H1 (cell line): Measurements from ENCODE around the gene ZNF280B. TPM values are rescaled to one million over a fixed set of nuclear protein-coding genes. Genes with fewer than 3 reads are reported as not detected.

Source experiments
- CTCF ChIA-PET: fragments of 300-600 bp; sonication (Branson Sonifier 250); formaldehyde crosslinking; loops from one replicate; lab custom pipeline; 2021; ENCODE audit not compliant: partially characterized antibody; lab: Charles Lee
- POLR2A ChIA-PET: fragments of 300-600 bp; sonication (Branson Sonifier 250); formaldehyde crosslinking; loops from one replicate; lab custom pipeline; 2021; ENCODE audit warnings: inconsistent platforms; ENCODE audit not compliant: partially characterized antibody; lab: Charles Lee
- DNase-seq, 2 experiments: peaks; one replicate each; pipeline versions ENCODE4 v3.0.0 to v3.0.0-alpha.2; 2010 to 2022; ENCODE audit warnings: low spot score in 2 of 2, low read depth in 1 of 2, mixed read lengths in 1 of 2
- FAIRE-seq: peaks from 2 replicates; lab custom pipeline; 2011; peaks lifted over from hg19 to GRCh38; lab: Jason Lieb, UNC
- H2AFZ ChIP-seq: 2 replicates; pipeline ENCODE4 v1.8.1; 2012; ENCODE audit warnings: low read length, inconsistent platforms
- H2AK5ac ChIP-seq: 2 replicates; pipeline ENCODE4 v1.6.1; 2013; ENCODE audit warnings: low read depth, low read length
- H2BK120ac ChIP-seq: replicated peaks from 2 replicates; pipeline ENCODE3; 2013; ENCODE audit warnings: low read depth, low read length, inconsistent platforms
- H2BK12ac ChIP-seq: 2 replicates; pipeline ENCODE4 v1.6.1; 2013; ENCODE audit warnings: low read depth, low read length
- H2BK15ac ChIP-seq: 2 replicates; pipeline ENCODE4 v1.6.1; 2013; ENCODE audit warnings: low read length
- H2BK20ac ChIP-seq: 2 replicates; pipeline ENCODE4 v1.6.1; 2013; ENCODE audit warnings: low read length
- H2BK5ac ChIP-seq: 2 replicates; pipeline ENCODE4 v1.6.1; 2013; ENCODE audit warnings: low read depth, low read length
- H3K14ac ChIP-seq: 2 replicates; pipeline ENCODE4 v1.6.1; 2013; ENCODE audit warnings: inconsistent platforms; ENCODE audit not compliant: insufficient read length
- H3K18ac ChIP-seq: 2 replicates; pipeline ENCODE4 v1.6.1; 2013; ENCODE audit warnings: low read length; ENCODE audit errors: extremely low read depth
- H3K23ac ChIP-seq: 2 replicates; pipeline ENCODE4 v1.6.1; 2013; ENCODE audit warnings: inconsistent platforms; ENCODE audit not compliant: insufficient read length
- H3K23me2 ChIP-seq: 2 replicates; pipeline ENCODE4 v1.6.1; 2013; ENCODE audit warnings: low read depth, low read length
- H3K27ac ChIP-seq: 2 replicates; pipeline ENCODE4 v1.6.1; 2011; ENCODE audit warnings: low read depth, low read length, inconsistent platforms
- H3K27me3 ChIP-seq, 4 experiments: replicated peaks in 1 of 4; 1 replicate in 1 of 4; 2 replicates in 3 of 4; pipeline versions ENCODE4 v1.6.1 to v1.8.1; 2011 to 2013; ENCODE audit warnings: low read length in 3 of 4, mild to moderate bottlenecking in 3 of 4, inconsistent platforms in 2 of 4, mixed read lengths in 2 of 4, moderate library complexity in 1 of 4; ENCODE audit not compliant: control insufficient read depth in 3 of 4, insufficient read depth in 3 of 4; ENCODE audit errors: extremely low read depth in 1 of 4
- H3K36me3 ChIP-seq, 4 experiments: 2 replicates each; pipeline versions ENCODE4 v1.6.1 to v1.8.1; 2011 to 2013; ENCODE audit warnings: mild to moderate bottlenecking in 4 of 4, low read length in 3 of 4, moderate library complexity in 2 of 4, control low read depth in 1 of 4, inconsistent platforms in 1 of 4; ENCODE audit not compliant: insufficient read depth in 4 of 4, control insufficient read depth in 2 of 4
- H3K4ac ChIP-seq: replicated peaks from 2 replicates; pipeline ENCODE3; 2013; ENCODE audit warnings: low read length, low read depth, mixed read lengths, inconsistent platforms; ENCODE audit not compliant: insufficient read length
- H3K4me1 ChIP-seq, 4 experiments: replicated peaks in 1 of 4; 1 replicate in 1 of 4; 2 replicates in 3 of 4; pipeline versions ENCODE4 v1.6.1 to v1.8.1; 2011 to 2013; ENCODE audit warnings: low read length in 3 of 4, inconsistent platforms in 2 of 4, mixed read lengths in 1 of 4; ENCODE audit not compliant: insufficient read depth in 4 of 4, control insufficient read depth in 3 of 4
- H3K4me2 ChIP-seq, 2 experiments: 2 replicates each; pipeline versions ENCODE4 v1.6.1 to v1.8.1; 2011 to 2013; ENCODE audit warnings: low read depth in 2 of 2, low read length in 2 of 2, control low read depth in 1 of 2, inconsistent platforms in 1 of 2, mild to moderate bottlenecking in 1 of 2; ENCODE audit not compliant: insufficient read depth in 1 of 2
- H3K4me3 ChIP-seq, 4 experiments: fragments of 200-600, 300-600 bp in 1 of 4; sonication (generic), shearing (Covaris generic), sonication (Bioruptor Twin) in 1 of 4; 2 replicates each; pipeline versions ENCODE4 v1.5.1 to v1.8.1; 2011 to 2016; ENCODE audit warnings: low read length in 4 of 4, low read depth in 3 of 4, control low read depth in 2 of 4, inconsistent platforms in 2 of 4, mild to moderate bottlenecking in 2 of 4, mixed read lengths in 1 of 4, moderate library complexity in 1 of 4; ENCODE audit not compliant: insufficient read depth in 2 of 4; ENCODE audit errors: extremely low read depth in 1 of 4
- H3K56ac ChIP-seq: replicated peaks from 2 replicates; pipeline ENCODE3; 2013; ENCODE audit warnings: low read depth, mild to moderate bottlenecking, mixed read lengths, low read length, inconsistent platforms; ENCODE audit not compliant: insufficient read length
- H3K79me1 ChIP-seq: 2 replicates; pipeline ENCODE4 v1.6.1; 2013; ENCODE audit warnings: low read depth, low read length, control low read depth
- H3K79me2 ChIP-seq, 2 experiments: 2 replicates each; pipeline versions ENCODE4 v1.6.1 to v1.8.1; 2012 to 2013; ENCODE audit warnings: low read length in 2 of 2, mild to moderate bottlenecking in 2 of 2, inconsistent platforms in 1 of 2; ENCODE audit not compliant: insufficient read depth in 2 of 2, control insufficient read depth in 1 of 2
- H3K9ac ChIP-seq, 4 experiments: replicated peaks in 1 of 4; 1 replicate in 1 of 4; 2 replicates in 3 of 4; pipeline versions ENCODE4 v1.6.1 to v1.8.1; 2011 to 2013; ENCODE audit warnings: low read depth in 3 of 4, low read length in 3 of 4, control low read depth in 2 of 4, mild to moderate bottlenecking in 2 of 4, moderate library complexity in 2 of 4, inconsistent platforms in 1 of 4; ENCODE audit errors: extremely low read depth in 1 of 4
- H3K9me3 ChIP-seq, 2 experiments: 2 replicates each; pipeline versions ENCODE4 v1.6.1 to v1.8.1; 2012 to 2013; ENCODE audit warnings: mild to moderate bottlenecking in 2 of 2, moderate library complexity in 2 of 2, control low read depth in 1 of 2, inconsistent platforms in 1 of 2, low read depth in 1 of 2, low read length in 1 of 2, mixed read lengths in 1 of 2; ENCODE audit not compliant: insufficient read depth in 2 of 2
- H4K20me1 ChIP-seq, 2 experiments: replicated peaks in 1 of 2; 2 replicates each; pipeline versions ENCODE3 to v1.8.1; 2011 to 2013; ENCODE audit warnings: inconsistent platforms in 2 of 2, low read length in 2 of 2, mild to moderate bottlenecking in 1 of 2; ENCODE audit not compliant: insufficient read depth in 2 of 2, control insufficient read depth in 1 of 2
- H4K5ac ChIP-seq: 2 replicates; pipeline ENCODE4 v1.6.1; 2013; ENCODE audit warnings: low read length, low read depth, mixed read lengths, inconsistent platforms; ENCODE audit not compliant: insufficient read length
- H4K8ac ChIP-seq: 2 replicates; pipeline ENCODE4 v1.8.0; 2013; ENCODE audit warnings: mild to moderate bottlenecking, moderate library complexity, low read length, inconsistent platforms; ENCODE audit not compliant: insufficient read depth; ENCODE audit errors: extremely low read depth
- H4K91ac ChIP-seq: replicated peaks from 2 replicates; pipeline ENCODE3; 2013; ENCODE audit warnings: low read length, mixed read lengths, inconsistent platforms; ENCODE audit not compliant: insufficient read length
- ATF3 ChIP-seq: IDR thresholded peaks from 2 replicates; pipeline ENCODE4 v1.6.1; 2011; ENCODE audit warnings: low read depth, mild to moderate bottlenecking, low read length; ENCODE audit not compliant: insufficient read depth
- GTF2F1 ChIP-seq: IDR thresholded peaks from 2 replicates; pipeline ENCODE4 v1.6.1; 2012; ENCODE audit warnings: low read depth, low read length, improper control_type of control experiment, borderline replicate concordance
- HDAC6 ChIP-seq: IDR thresholded peaks from one replicate; pipeline ENCODE4 v1.7.1; 2012; ENCODE audit warnings: low read depth, mild to moderate bottlenecking, inconsistent platforms, low read length, moderate library complexity
- KDM4A ChIP-seq: IDR thresholded peaks from one replicate; pipeline ENCODE4 v1.7.1; 2012; ENCODE audit warnings: low read depth, mild to moderate bottlenecking, moderate library complexity, low read length, inconsistent platforms; ENCODE audit not compliant: severe bottlenecking
- NANOG ChIP-seq: IDR thresholded peaks from 2 replicates; pipeline ENCODE4 v1.6.1; 2011; ENCODE audit warnings: low read length, low read depth, mild to moderate bottlenecking, inconsistent platforms; ENCODE audit not compliant: insufficient read depth, poor library complexity, severe bottlenecking
- NRF1 ChIP-seq: IDR thresholded peaks from 2 replicates; pipeline ENCODE4 v1.6.1; 2011; ENCODE audit warnings: mild to moderate bottlenecking, low read depth, low read length, improper control_type of control experiment
- PHF8 ChIP-seq: fragments of 200-600 bp; sonication (generic); conservative IDR thresholded peaks from 2 replicates; pipeline ENCODE4 v1.7.1; 2012; ENCODE audit warnings: low read depth, mild to moderate bottlenecking, inconsistent platforms, low read length, moderate library complexity
- RAD21 ChIP-seq, 2 experiments: IDR thresholded peaks in 1 of 2; conservative IDR thresholded peaks in 1 of 2; 2 replicates each; pipeline ENCODE4 v1.6.1; 2011; ENCODE audit warnings: low read depth in 2 of 2, low read length in 2 of 2, improper control_type of control experiment in 1 of 2, inconsistent platforms in 1 of 2, mild to moderate bottlenecking in 1 of 2, moderate library complexity in 1 of 2
- RNF2 ChIP-seq: fragments of 200-900, 300-1000 bp; sonication (generic); IDR thresholded peaks from 2 replicates; pipeline ENCODE4 v1.7.1; 2016; ENCODE audit warnings: borderline replicate concordance, low read depth, mild to moderate bottlenecking, antibody characterized with exemption, low read length; ENCODE audit not compliant: poor library complexity, severe bottlenecking; ENCODE audit errors: missing control alignments
- RXRA ChIP-seq: IDR thresholded peaks from 2 replicates; pipeline ENCODE4 v1.6.1; 2011; ENCODE audit warnings: low read depth, mild to moderate bottlenecking, low read length, moderate library complexity; ENCODE audit not compliant: insufficient read depth
- WGBS, 2 experiments: shearing (Covaris generic) in 1 of 2; methylation state at CpG; one replicate each; pipeline versions ENCODE4 v1.1.6 to v1.1.7; 2013 to 2015; ENCODE audit warnings: low lambda C conversion rate in 2 of 2, mixed read lengths in 2 of 2, inconsistent platforms in 1 of 2, low coverage in 1 of 2, missing lambda C conversion rate in 1 of 2; ENCODE audit not compliant: insufficient replicate concordance in 2 of 2, insufficient coverage in 1 of 2, insufficient read length in 1 of 2; ENCODE audit errors: extremely low coverage in 1 of 2, missing lambda C conversion rate in 1 of 2; 5-methylcytosine and 5-hydroxymethylcytosine counted together
- polyA plus RNA-seq, 7 experiments: library from polyadenylated mRNA; depleted of rRNA in 3 of 7; stranded (reverse) in 5 of 7; unstranded in 2 of 7; fragments of >200 nt in 5 of 7; fragments of 200-250 nt in 2 of 7; gene quantifications; 1 replicate in 5 of 7; 2 replicates in 1 of 7; 4 replicates in 1 of 7; pipeline versions ENCODE4 v1.2.1 to v1.2.3, GENCODE V29; 2011 to 2013; ENCODE audit warnings: missing spikeins in 2 of 7, mixed read lengths in 2 of 7
- total RNA-seq: library from RNA; stranded (reverse); fragmentation: NEBNext Ultra II Directional; extraction: Animal tissue kit (Norgen Biotek cat#: 25700); gene quantifications from 2 replicates; pipeline ENCODE4 v1.2.1, GENCODE V29; 2021

ZNF280B gene
- total and polyA plus RNA-seq, 2 of the 8 experiments (the other 6 are each of a cell fraction or from before 2014, with no cell fraction given): 4.8 to 11.7 TPM

- H4K8ac ChIP-seq: no peak overlapping the region
- H2BK15ac ChIP-seq: no peak overlapping the region
- no peak overlapping the region for H3K23ac ChIP-seq
- no peak overlapping the region for H3K4me3 ChIP-seq
- DNase-seq (no peak), FAIRE-seq (no peak)
- 91% methylated on average over 8 of the region's 8 CpGs; no CpG with 5 or more reads in 1 of the 2 experiments for WGBS, 2 experiments
- H3K4me1 ChIP-seq: no peaks in the 10 kb centered on the region
- H3K9me3 ChIP-seq: peaks cover 27 to 50% of the 10 kb centered on the region in 2 experiments; a peak in 3 of 4 replicates
- H3K36me3 ChIP-seq: no peaks in the 10 kb centered on the region
- H2BK20ac ChIP-seq: no peak overlapping the region
- no peak for TF ChIP-seq NRF1
- no peak for TF ChIP-seq RNF2
- TF ChIP-seq RXRA: no peak
- no peak for TF ChIP-seq ATF3
- no peak for TF ChIP-seq GTF2F1
- TF ChIP-seq RAD21 (IDR thresholded peaks at IDR 0.05 in 1 of 2, conservative IDR thresholded peaks at IDR 0.05 in 1 of 2; ENCODE audit: low read depth in 2 of 2, low read length in 2 of 2): no peak
- no peak for TF ChIP-seq KDM4A
- TF ChIP-seq PHF8: no peak
- TF ChIP-seq NANOG: no peak
- TF ChIP-seq HDAC6: no peak
- no peak overlapping the region for H3K9ac ChIP-seq
- ChIA-PET POLR2A (no interaction called here), CTCF (no interaction called here)
- no peak overlapping the region for H2AFZ ChIP-seq
- no peak overlapping the region for H4K5ac ChIP-seq
- no peak overlapping the region for H2BK120ac ChIP-seq
- H2BK5ac ChIP-seq: no peak overlapping the region
- H3K56ac ChIP-seq: no peak overlapping the region
- peaks cover 0 to 1% of the 10 kb centered on the region in 2 experiments for H4K20me1 ChIP-seq
- no peak overlapping the region for H3K4ac ChIP-seq
- no peaks in the 10 kb centered on the region for H3K79me1 ChIP-seq
- H3K27me3 ChIP-seq: peaks cover 27 to 74% (median 48%) of the 10 kb centered on the region in 4 experiments
- H2AK5ac ChIP-seq: no peak overlapping the region
- H3K18ac ChIP-seq: no peak overlapping the region
- no peak overlapping the region for H3K14ac ChIP-seq
- no peak overlapping the region for H3K4me2 ChIP-seq
- H3K27ac ChIP-seq: no peak overlapping the region
- no peaks in the 10 kb centered on the region for H3K79me2 ChIP-seq
- no peak overlapping the region for H2BK12ac ChIP-seq
- no peak overlapping the region for H4K91ac ChIP-seq
- no peaks in the 10 kb centered on the region for H3K23me2 ChIP-seq
Observed at GRCh38 chr22:22550789-22551434, 42.4 kb upstream of the ZNF280B start.
